ENCODE results near the gene ME3.
A peak's percentile ranks its signal among the peaks of the same experiment; 100 is the strongest.

The ME3 gene

DNA sequence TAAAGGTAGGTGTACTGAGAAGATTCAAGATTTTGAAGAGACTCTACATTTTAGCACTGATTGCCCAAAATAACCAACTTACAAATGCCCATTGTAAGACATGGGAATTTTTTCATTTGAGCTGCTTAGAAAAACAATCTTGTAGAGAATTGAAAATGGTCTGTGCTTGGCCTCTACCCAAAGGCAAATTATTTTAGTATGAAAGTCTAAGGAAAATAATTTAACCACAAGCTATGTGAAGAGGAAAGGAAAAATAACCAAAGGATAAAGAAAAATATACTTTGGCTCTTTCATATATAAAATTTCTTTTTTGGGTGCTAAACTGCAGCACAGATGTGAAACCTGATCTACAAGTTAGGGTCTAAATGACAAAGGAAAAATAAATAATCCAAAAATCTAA lies 54.9 kb downstream of the ME3 start:
- DNase-seq, result no peak

DNA sequence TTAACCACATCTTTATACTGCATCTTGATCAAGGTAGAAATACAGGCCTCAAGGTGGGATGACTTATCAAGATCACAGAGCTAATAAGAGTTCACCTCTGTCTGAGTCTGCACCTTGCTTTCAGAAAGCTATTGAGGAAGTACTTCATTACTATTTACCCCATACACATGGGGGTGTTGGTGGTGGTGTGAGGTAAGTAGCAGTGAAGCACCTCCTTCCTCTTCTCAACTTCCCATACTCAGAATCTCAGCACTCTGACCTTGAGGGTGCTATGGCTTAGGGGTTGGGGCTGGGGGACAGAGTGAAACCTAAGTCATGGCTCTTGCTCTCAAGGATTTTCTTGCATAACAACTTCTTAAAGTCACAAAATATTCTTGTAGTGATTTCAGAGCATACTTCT lies 56.9 kb downstream of the ME3 start:
- DNase-seq, result no peak

DNA sequence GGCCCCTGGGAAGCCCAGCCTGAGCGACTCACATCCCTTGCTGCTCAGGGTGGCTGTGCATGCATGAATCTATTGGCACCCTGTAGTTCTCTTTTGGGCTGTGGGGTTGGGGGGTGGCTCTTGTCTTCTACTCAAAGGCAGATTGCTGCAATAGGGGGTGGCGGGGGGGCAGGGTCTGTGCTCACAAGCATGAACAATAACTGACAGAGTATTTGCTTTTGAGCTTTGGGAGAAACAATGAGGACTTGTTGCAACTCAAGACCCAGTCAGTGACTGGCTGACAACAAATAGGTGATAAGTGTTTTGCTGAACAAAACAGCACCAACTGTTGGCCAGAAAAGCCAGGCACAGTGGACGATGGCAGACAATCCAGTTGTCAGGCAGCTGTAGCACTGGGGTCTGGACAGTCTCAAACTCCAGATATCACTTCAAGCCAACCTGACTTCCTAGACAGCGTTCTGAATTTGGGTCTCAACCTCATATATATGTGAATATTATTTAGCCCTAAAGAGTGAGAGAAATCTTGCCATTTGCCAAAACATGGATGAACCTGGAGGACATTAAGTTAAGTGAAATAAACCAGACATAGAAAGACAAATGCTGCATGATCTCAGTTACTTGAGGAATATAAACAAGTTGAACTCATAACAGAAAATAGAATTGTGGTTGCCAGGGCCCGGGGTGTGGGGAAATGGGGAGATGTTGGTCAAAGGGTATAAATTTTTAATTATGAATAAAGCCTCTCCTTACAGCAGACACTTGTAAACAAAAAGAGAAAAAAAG lies 61.7 kb downstream of the ME3 start:
- peak; percentile 29 for DNase-seq

DNA sequence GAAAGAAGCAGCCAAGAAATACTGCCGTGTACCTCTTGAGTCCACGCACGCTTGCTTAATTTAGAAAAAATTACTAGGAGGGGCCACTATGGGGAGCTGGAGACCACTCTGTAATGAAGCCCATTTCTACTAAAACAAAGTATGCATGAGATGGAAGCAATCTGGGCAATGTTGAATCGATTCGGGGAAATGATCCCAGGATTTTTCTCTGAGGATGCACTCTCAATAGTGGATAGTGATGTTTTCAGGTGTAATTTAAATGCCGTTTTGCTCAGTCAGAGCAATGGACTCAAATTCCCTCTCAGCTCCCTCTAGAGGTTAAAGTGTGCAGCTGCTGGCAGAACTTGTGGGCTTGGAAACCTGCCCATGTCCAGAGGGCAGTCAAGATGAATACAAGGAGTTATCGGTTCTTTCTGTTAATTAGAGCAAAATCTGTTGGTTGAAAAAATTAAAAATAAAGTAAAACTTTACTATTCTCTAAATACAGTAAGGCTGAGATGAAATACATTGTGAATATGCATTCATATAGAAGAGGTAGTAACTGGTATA lies 64.1 kb downstream of the ME3 start:
- DNase-seq, result peak; percentile 61

DNA sequence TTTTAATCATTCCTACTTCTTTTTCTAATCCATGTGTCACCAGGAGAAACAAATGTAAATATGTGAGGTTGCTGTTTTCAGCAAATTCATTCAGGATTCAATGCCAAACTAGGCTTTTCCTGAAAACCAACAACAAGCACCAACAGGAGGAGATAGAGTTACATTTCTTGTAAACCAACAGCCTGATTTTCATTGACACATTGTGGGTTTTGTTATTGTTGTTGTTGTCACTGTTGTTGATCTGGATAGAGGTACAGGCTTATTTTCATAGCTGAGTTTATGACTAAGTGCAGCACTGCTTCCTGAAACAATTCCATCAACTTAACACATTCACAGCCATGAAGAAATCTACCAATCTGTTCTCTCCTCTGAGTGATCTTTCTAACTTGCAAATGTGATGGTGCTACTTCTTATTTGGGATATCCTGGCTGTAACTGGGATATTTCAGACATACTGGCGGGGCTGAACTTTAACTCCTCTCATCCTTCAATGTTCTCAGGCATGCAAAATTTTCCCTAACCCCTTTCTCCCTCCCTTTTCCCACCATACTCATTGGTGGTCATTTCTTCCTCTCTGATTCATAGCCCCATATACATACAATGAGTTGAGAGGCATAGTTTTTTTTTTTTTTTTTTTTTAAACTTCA lies 65.5 kb downstream of the ME3 start:
- DNase-seq, result no peak

DNA sequence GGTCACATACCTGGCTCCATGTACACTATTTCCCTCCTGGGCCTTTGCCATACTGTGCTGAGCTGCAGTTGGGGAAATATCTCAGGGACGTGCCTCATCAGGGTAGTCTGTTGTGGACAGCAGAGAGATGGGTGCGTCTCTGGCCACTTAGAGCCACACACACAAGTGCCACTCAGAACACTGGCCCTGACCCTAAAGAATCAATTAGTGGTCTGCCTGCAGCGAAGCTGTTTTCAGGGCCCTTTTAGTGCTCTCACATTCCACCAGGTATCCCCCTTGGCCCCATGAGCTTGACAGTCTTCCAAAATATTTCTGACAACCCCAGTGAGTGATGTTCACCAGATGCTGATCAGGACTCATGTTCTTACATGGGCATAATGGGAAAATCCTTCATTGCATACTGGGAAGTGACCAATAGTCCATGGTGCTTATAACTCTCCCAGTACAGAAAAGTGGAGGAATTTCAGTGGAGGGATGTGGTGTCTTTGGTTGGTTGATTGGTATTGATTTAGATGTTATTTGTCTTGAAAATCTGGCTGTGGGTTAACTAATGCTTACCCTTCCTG lies 66.1 kb downstream of the ME3 start:
- DNase-seq, result no peak

DNA sequence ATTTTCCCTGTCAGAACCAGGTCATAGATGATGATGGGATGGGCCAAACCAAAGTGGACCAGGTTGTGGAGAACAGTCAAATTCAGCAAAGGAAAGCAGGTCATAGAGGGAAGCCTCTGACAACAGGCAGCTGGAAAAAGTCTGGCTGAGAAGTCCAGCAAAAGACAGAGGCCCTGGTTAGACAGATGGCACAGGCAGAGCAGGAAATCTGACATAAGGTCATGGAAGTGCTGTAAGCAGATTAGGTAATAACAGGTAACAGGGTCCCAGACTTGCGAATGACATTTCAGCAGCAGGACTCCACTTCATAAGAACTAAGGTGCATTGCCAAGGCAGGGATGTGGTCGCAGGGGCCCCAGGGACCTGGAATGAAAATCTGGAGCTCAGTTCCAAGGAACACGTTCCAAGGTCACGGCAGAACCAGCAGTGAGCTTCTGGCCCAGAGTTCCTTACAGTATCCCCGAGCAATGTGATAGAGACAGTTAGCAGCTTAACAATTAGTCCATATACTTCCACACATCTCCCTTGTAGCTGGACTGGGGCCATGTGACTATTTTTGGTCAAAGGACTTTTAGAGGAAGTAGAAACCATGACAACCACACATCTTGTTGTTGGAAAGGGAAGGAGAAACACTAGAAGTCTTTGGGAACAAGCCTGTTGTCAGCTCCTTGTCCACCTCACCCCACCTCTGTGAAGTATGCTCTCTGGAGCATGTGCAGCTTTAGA lies 75.4 kb downstream of the ME3 start:
- no peak for DNase-seq

DNA sequence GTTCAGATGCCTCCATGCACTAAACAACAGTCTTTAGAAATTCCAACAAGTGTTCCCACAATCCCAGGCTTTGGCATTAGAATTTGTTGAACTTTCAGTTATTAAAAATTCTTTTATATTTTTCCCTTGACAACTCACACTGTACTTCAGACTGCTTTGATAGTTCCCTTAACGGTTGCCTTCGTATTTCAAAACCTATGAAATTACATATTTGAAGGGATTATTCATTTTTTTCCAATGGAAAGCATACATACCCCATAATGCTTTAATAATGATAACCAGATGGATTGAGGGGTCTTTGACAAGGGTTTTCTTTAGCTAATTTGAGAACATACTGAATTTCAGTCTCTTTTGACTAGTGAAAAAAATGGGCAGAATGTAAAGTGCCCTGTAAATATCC lies 76.5 kb downstream of the ME3 start:
- no peak for DNase-seq

DNA sequence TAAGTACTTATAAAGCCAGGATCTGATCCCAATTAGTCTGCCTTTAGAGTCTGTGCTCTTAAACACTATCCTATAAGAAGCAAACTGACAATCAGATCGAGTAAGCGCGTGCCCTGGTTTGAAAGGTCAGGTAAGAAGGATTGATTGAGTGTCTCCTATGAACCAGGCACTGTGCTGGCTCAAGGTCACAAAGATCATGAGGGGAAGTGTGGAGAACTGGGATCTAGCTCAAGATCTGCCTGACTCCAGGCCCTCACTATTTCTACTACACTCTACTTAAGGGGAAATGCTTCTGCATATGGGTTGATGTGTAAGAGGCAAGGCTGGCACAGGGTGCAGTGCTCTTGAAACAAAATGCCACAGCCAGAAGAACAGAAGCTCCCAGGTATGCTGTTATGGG lies 77.0 kb downstream of the ME3 start:
- no peak for DNase-seq

DNA sequence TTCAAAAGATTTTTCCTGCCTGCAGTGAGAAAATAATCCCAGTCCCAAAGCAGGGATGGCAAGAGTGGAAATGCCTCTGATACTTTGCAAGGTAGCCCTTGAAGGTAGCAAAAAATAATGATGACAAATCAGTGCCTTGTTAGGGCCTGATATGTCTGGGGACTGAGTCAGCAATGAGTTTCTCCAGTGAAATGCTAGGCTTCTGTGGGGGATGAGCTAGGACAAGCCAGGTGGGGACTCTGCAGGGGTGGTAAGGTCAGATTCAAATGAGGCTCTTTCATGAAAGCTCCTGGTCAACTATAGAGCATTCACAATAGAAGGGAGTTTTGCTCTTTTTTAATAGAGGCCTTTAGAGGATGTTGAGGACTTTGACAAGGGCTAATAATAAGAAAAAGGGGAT lies 77.7 kb downstream of the ME3 start:
- DNase-seq, result peak; percentile 48

DNA sequence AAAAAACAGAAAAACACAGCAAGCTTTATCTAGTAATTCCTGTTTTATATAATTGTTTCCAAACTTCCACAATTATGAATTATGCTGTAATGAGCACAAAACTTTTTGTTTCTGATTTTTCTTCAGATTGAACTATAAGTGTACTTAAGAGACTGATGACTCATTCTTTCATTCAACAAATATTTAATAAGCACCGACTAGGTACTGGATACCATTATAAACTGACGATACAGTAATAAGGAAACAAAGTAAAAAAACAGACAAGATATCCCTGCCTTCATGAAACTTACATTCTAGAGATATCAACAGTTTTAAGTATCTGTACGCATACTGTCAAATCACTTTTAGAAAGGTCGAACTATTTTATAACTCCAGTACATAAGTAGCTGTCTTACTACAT lies 78.6 kb downstream of the ME3 start:
- DNase-seq, result no peak

DNA sequence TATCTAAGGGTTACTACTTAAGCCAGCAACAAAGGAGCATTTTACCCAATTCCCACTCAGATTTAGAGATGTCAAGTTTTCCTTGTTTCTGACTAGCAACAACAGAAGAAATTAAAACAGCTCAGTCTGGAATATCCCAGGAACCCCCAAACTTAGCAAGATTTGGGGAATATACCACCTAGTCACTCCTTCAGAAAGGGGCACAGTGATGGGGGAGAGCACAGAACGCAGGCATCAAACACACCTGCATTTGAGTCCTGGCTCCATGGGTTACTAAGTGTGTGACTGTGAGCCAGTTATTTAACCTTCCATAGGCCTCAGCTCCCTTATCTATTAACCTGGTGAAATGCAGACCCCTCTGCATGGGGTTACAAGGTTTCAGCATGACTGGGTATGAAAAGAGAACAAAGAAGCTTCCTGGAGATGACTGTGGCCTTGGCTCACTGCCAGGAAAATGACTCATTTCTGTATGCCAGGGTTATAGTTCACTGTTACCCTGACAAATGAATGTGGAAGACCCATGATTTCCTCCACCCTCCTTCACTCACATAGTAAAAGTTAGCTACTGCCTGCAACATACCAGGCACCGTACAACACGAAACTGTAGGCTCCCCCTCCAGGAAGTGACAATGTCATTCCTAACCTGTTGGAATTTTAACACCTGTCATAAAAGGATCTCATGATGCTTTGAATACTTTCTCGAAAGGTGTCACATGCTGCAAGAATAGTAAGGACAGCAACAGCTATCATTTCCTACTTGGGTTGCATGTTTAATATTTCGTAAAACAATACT lies 79.6 kb downstream of the ME3 start:
- peak; percentile 91 for DNase-seq

DNA sequence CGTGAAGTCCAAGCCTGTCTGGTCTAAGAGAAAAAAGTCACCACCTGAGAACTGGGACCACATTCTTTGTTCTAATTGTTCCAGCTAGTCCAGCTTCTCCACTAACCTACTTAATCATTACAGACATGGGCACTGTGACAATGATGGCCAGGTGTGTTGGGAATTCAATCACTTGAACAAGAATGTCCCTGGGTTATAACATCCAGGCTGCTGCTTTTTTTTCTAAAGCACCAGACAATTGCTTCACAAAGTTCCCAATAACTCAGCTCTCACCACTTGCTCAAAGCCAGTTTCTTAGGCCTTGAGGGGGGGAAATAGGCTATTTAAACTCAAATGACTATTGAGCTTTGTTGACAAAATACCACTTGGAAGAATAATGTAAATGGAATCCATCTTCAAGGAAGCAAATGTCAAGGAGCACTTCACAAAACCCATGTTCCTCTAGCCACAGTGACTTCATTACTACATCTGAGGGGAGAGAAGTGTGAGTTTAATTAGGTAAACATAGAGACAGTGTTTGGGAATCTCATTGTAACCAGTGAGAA lies 80.3 kb downstream of the ME3 start:
- DNase-seq, result no peak

DNA sequence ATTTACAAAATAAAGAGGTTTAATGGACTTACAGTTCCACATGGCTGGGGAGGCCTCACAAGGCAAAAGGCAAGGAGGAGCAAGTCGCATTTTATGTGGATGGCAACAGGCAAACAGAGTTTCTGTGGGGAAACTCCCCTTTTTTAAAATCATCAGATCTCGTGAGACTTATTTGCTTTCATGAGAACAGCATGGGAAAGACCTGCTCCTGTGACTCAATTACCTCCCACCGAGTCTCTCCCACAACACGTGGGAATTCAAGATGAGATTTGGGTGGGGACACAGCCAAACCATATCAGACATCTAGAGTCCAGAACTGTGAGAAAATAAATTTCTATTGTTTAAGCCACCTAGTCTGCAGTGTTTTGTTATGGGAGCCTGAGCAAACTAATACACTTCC lies 80.8 kb downstream of the ME3 start:
- no peak for DNase-seq

DNA sequence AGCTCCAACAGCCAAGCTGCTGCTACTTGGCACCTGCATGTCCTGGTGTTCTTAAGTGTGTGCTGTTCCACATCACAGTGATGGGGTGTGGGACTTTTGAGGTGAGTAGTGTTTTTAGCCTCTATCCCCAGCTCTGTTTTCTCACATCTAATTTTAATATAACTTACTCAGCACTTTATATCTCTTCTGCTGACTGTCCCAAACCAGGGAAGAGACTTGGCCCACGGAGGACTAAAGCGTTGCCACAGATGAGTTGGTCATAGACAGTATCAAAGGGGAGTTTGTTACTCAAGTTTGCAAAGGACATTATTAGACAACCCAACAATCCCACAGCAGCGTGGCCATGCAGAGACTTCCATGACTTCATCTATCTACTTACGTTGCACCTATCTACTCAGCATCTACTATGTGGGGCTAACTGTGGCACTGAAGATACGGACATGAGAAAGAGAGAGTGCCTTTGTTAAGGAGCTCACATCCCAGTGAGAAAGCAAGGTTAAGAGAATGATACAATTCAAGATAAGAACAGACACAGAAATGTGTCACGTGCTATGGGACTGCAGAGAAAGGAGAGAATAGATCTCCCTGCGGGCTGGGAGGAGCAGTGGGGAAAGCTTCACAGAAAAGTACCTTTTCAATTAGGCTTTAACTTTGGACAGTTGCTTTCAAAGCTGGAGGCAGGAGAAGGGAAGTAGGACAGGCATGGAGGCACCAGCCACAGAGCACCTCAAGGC lies 82.4 kb downstream of the ME3 start:
- no peak for DNase-seq

DNA sequence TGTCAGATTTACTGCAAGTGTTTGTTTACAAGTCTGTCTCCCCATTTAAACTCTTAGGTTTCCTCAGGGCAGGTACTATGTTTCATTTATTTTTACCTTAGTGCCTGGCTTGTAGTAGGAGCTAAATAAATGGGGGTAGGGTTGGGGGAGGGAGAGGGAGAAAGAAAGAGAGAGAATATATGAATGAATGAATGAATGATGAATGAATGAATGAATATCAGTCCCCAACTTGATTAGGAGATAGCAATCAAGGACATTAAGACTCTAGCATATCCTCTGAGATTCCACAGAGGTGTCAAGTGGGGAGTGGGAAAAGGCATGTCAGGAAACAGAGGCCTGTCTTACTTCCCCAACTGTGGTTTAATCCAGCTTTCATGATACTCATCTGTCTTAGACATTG lies 83.2 kb downstream of the ME3 start:
- DNase-seq, result no peak

DNA sequence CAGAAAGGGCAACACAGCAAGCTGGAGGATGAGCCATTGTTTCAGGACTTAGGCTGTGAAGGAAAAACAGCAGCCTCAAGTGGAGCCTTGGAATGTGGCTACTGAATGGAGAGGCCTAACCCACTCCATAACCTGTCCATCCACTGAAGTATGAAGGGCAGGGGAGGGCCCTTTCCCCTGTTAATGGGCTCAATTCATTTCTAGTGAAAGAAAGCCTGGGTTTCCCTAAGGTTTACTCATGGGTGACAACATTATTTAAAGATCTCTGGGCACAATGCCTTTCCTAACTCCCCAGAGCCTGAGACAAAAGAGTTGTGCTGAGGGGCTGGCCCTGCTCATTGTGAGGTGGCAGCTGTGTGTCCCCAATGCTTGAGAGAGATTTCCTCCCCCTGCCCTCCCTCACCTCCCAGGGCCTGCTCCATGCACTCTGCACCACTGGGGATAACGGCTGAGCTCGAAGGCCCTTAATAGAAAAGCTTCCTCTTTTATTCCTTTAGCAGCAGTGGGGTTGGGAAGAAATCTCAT lies 83.8 kb downstream of the ME3 start:
- DNase-seq, result no peak

DNA sequence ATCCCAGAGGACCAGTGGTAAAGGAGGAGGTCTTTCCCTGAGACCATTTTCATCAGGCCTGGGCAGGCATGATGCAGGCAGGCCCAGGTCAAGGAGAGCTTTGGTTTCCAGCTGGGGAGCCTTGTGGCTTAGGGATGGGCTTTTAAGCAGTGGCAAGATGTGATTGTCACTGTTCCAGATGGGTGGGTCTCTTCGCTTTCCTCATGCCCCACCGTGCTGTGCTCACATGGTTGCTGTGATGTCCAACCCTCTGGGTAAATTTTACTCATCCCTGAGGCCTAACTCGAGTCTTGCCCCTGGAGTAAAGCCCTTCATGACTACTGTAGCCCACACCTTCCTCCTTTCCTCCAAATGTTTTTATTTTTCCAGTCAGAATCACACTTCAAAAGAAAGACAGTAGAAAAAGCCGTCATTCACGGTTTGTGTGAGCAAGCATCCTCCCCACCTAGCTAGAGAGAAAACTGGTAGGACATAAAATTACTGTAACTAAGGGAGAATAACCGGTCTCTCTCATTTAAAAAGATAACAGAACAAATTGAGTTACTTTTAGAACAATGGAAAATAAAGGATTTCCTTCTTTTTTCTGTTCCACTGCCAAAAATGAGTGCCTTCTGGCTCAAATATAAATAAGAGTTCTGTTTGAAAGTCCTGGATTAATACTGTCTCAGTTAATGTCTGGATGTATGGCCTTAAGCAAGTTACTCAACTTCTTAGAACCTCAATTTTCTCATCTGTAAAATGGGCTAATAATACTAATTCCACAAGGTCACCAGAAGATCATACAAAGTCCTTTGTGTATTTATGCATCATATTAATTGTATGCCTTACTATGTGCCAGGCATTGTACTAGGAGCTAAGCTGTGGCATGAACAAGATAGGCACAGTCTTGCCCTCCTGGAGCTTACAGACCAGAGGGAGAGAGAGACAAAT lies 84.9 kb downstream of the ME3 start:
- DNase-seq, result no peak

DNA sequence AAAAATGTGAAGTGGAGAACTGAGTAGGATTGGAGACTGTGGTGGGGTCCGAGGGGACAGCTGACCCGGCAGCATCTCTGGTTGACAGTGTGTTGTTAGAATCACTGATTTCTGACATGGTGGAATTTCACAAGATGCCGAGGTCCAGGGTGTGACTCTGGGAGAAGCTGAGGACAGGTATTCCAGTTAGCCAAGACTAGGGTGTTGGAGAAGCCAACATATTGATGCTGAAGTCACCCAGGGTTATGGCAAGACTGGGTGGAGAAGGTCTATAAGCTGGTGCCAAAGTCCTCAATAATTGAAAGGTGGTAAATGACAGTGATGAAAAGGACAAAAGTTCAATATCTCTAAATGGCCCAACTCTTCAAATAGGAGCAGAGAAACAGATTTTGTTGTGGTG lies 86.1 kb downstream of the ME3 start:
- DNase-seq, result no peak

DNA sequence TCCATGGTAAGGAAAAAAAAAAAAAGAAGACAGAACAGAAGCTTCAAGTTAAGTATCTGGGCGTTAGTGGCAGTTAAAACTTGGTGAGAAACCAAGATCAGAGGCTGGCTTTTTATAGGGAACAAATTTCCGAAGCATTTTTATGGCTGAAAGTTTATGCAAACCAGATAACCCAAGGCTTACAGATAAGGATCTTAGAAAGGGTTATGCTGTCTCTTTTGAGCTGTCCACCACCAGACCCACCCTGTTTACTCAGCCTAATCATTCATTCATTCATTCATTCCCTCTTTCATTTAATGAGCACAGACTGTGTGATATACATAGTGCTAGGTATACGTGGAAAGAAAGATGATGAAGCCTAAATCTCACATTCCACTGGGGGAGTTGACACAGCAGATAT lies 89.5 kb downstream of the ME3 start:
- DNase-seq, result no peak
